Loucy (cell line): ENCODE measurements around the gene MARCHF2.
"Not testable (repeated sequence)": the region's sequence is repeated elsewhere in the genome, so short reads cannot be mapped to it uniquely, and the experiment has no call there.

Experiments used
- EZH2phosphoT487 ChIP-seq: fragments of 200-600 bp; IDR thresholded peaks from 2 replicates; pipeline ENCODE4 v1.6.1; 2018; ENCODE audit warnings: antibody characterized with exemption, mild to moderate bottlenecking, moderate library complexity, borderline replicate concordance
- TF ChIP-seq, protein P1 (sequence below): fragments of 200-600 bp; sonication (generic); conservative IDR thresholded peaks from 2 replicates; pipeline ENCODE4 v1.5.1; 2014; ENCODE audit warnings: mild to moderate bottlenecking, antibody characterized with exemption, low read length

DNA sequence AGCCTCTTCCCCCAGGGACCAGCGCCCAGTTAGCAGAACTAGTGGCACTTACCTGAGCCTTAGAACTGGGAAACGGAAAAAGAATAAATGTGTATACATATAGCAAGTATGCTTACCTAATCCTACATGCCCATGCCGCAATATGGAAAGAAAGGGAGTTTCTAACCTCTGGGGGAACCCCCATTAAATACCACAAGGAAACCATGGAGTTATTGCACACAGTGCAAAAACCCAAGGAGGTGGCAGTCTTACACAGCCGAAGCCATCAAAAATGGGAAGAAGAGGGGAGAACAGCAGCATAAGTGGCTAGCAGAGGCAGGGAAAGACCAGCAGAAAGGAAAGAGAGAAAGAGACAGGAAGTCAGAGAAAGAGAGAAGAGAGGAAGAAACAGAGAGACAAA, 28.5 kb upstream of the MARCHF2 start:
- TF ChIP-seq, protein P1, sequence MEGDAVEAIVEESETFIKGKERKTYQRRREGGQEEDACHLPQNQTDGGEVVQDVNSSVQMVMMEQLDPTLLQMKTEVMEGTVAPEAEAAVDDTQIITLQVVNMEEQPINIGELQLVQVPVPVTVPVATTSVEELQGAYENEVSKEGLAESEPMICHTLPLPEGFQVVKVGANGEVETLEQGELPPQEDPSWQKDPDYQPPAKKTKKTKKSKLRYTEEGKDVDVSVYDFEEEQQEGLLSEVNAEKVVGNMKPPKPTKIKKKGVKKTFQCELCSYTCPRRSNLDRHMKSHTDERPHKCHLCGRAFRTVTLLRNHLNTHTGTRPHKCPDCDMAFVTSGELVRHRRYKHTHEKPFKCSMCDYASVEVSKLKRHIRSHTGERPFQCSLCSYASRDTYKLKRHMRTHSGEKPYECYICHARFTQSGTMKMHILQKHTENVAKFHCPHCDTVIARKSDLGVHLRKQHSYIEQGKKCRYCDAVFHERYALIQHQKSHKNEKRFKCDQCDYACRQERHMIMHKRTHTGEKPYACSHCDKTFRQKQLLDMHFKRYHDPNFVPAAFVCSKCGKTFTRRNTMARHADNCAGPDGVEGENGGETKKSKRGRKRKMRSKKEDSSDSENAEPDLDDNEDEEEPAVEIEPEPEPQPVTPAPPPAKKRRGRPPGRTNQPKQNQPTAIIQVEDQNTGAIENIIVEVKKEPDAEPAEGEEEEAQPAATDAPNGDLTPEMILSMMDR = not testable (repeated sequence)
- TF ChIP-seq EZH2phosphoT487 = not testable (repeated sequence)
